Stimulated activated CD8-positive, alpha-beta memory T cell treated with anti-CD3 and anti-CD28 coated beads, Interleukin-12 subunit alpha, Interleukin-12 subunit beta, amount 100 ng/mL, for 4 hours (primary cell): ENCODE results near the gene DDB1.

ENCODE experiments used
- DNase-seq: peaks from one replicate; pipeline ENCODE4 v3.0.0-alpha.2; 2020; ENCODE audit warnings: low read depth

Gene DDB1

DNA sequence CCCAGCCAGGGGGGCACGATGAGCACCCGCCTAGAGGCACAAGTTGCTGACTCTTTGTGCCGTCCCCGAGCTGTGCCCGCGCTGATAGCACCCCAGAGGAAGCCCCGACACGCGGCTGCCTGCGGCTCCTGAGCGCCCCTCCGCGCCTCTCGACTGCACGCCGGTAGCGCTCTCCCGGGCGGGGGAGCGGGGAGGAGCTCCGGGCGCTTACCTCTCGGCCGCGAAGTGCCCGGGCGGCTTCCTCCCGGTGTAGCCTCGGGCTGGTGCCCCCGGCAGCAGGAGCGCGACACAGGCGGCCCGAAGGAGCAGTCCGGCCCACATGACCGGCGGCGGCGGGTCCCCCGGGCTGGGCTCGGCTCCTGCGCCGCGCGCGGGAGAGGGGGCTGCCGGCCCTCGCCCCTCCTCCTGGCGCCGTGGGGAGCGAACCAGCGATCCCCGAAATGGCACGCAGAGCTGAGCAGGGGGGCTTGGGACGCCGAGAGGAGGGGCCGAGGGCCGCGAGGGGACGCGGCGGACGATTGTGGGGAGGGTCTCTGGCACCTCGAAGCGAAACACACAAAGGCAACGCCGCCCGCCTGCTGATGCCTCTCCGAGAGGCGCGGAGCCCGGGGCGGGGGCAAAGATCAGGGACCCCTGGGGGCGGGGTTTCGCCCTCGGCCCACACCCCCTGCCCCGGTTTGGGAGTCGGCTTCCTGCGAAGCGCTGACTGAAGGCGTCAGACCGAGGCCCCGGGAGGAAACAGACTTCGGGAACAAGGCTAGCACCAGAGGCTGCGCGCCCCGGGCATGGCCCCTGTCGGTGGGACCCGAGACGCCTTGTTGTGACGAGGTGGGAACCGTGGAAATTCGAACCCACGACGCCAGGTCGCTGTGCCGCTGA, 37.9 kb downstream of the DDB1 start, which contains the start of gene VWCE:
Gene VWCE, minus strand, starts transcription at position 600 of the 879 bp plus-strand sequence. Its CDS starts 279 bp downstream, at position 321.
- DNase-seq, result peak; percentile 59

DNA sequence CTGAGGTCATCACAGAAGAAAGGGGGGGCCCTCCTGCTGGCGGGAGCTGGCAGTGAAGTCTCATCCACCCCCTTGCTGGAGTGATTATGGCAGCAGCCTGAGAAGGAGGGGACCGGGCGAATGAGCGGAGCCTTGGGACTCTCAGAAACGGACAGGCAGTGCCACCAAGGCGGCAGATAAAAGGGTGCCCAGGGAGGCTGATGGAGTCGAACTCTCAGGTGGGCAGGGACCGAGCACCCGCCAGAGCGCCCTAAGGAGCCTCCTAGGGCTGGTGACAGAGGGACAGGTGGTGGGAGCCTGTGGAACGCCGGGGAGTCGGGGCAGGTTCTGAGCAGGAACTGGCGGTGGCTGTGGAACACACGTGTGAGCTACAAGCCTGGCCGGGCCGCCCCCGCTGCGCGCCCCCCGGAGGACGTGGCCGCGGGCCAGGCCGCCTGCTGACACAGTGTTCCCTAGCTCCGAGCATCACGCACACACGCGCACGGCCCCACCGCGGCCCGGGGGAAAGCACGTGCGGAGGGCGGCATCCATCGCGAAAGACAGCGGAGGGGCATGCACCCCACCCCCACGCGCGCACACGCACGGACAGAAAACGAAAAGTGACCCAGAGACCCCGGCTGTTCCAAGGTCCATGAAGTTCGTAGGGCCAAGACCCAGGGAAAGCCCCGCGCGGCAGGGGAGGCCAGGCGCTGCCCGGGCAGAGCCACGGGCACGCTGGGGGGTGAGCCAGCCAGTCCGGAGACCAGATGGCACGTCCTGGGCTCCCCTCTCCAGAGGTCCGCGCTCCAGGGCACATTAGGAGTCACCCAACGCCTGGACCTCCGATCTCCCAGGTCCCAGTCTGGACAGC, 38.8 kb downstream of the DDB1 start:
- peak; percentile 42 for DNase-seq

GRCh38 chr11:61292356-61292755, 40.5 kb downstream of the DDB1 start:
- DNase-seq, result no peak

- no peak for DNase-seq
These were observed 41.8 kb downstream of the DDB1 start for GRCh38 chr11:61290905-61291690.

- DNase-seq, result no peak
These were observed 45.4 kb downstream of the DDB1 start for GRCh38 chr11:61287338-61287977.

DNA sequence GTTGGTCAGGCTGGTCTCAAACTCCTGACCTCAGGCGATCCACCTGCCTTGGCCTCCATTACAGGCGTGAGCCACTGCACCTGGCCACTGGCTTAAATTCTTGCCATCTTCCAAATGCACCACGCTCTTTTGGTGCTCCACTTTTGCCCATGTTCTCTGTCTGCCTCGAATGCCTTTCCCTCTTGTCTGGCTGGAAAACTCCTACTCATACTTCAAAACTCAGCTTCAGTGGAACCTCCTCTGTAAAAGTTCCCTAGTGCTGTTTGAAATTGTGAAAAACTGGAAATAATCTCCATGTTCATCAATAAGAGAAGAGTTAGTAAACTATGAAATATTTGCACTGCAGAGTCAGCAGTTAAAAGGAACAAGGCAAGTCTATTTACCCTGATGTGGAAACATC, 49.3 kb downstream of the DDB1 start:
- DNase-seq, result no peak

GRCh38 chr11:61281581-61282250, 51.2 kb downstream of the DDB1 start:
- no peak for DNase-seq

GRCh38 chr11:61280883-61281580, 51.9 kb downstream of the DDB1 start:
- no peak for DNase-seq

GRCh38 chr11:61279934-61280659, 52.8 kb downstream of the DDB1 start:
- DNase-seq, result no peak

DNA sequence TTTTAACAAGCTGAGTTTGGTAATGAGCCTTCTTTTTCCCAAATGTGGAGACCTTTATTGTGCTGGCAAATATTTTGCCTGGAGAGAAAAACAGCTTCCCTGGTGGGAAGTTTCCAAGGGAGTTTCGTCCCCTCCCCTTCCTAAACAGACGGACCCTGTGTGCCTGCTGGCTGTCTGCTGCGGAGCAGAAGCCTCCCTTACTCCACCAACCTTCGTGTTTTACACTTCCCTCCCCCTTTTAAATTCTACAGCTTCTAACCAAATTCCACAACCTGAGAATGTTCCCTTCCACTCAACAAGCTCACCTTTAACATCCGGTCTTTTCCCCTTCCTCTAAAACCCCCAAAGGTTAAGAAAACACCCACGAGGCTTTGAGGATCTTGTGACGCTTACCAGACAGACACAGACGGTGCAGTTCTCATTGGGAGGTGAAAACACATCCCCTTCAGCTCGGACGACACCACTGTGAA, 54.9 kb downstream of the DDB1 start:
- no peak for DNase-seq

GRCh38 chr11:61277186-61278000, 55.5 kb downstream of the DDB1 start:
- no peak for DNase-seq

DNA sequence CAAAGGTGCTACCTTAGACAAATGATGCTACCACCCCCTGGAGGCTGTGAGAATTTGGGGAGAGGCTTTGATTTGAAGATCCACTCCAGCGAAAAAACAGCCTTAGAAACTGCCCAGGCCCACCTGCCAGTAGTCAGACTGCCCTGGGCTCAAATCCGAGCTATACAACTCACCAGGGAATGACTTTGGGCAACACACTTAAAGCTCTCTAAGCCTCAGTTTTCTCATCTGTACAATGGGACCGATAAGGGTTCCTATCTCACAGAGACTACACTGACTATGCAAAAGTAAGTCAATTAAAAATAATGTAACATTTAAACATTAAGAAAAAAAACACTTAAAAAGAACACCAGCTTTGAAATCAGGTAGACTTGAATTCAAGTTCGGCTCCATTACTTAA, 57.7 kb downstream of the DDB1 start:
- DNase-seq, result no peak

GRCh38 chr11:61274084-61274483, 58.8 kb downstream of the DDB1 start:
- DNase-seq, result no peak

DNA sequence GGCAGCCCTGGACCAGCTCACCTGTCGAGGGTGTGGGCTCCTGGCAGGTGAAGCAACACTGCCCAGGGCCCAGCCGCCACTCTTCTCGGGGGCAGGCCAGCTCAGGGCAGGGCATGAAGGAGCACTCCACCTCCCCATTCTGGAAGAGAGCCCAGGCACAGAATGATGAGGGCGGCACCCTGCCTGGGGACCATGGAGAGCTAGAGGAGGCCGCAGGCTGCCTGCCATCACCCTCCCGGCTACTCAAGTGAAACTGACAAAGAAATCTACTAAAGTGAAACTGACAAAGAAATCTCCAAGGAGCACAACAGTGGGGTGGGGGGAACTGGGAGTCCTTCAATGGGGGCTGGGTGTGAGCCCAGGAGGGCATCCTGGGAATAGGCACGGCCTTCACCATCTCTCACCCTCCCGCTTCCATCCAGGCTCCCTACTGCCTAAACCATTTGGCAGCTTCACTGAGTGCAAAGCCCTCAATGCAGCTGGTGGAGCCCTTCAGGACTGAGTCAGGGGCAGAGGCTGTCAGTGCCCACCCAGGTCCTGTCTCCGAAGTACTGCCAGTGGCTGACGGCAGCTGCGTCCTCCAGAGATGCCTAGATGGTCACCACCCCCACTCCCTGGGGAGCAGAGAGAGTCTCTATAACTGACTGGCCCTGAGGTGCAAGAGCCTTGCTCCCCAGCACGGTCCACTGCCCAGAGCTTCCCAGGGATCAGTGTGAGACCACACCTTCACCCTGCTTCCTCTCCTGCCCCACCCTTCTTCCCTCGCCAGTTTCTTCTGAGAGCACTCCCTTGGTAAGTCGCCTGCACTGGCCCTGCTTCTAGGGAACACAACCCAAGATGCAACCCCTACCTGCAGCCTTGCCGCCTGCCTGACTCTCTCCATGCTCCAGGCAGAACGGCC, 59.5 kb downstream of the DDB1 start:
- no peak for DNase-seq

DNA sequence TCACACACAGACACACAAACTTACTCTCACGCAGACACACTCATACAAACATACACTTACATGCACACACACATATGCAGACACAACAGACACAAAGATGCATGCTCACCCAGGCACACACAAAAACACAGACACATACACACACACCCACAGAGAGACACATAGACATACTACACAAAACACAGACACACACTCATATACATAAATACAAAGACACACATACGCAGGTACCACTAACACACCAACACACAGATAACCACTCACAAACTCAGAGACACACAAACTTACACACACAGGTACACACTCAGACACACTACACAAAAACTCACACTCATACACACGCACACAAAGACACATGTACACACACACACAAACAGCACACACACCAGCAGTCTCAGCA, 60.2 kb downstream of the DDB1 start:
- no peak for DNase-seq

DNA sequence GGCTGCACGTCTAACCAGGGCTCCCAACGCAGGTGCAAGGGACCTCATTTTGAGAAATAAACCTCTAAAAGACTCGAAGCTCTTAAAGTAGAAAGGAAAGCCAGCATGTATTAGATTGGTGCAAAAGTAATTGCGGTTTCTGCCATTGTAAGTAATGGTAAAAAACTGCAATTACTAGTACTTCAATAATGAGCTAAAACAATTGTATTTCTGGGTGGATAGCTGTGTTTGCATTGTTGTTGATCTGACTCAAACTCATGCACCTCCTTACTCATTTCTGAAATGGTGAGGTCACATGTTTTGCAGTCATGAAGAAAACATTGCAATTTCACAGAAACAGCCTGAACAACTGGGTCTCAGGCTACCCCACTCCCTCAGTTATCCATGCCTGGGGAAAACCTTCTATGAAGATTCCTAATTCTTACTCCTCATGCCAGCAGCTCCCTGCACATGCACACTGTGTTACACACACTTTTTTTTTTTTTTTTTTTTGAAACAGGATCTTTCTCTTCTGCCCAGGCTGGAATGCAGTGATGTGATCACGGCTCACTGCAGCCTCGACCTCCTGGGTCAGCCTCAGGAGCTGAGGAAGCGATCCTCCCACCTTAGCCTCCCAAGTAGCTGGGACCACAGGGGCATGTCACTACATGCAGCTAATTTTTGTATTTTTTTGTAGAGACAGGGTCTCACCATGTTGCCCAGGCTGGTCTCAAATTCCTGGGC, 62.4 kb downstream of the DDB1 start:
- no peak for DNase-seq
